HUES6 (cell line): Measurements from ENCODE around the gene EXOG.

Source experiments
- H3K27ac ChIP-seq: 2 replicates; pipeline ENCODE4 v1.7.0; 2013; ENCODE audit warnings: low read depth, mild to moderate bottlenecking, low read length, inconsistent platforms
- H3K27me3 ChIP-seq: 2 replicates; pipeline ENCODE4 v1.6.1; 2013; ENCODE audit warnings: low read length; ENCODE audit not compliant: control insufficient read depth, insufficient read depth
- H3K36me3 ChIP-seq: 2 replicates; pipeline ENCODE4 v1.6.1; 2013; ENCODE audit warnings: low read length; ENCODE audit not compliant: control insufficient read depth, insufficient read depth
- H3K4me1 ChIP-seq: 2 replicates; pipeline ENCODE4 v1.6.1; 2013; ENCODE audit warnings: low read length; ENCODE audit not compliant: control insufficient read depth, insufficient read depth
- H3K4me3 ChIP-seq: 2 replicates; pipeline ENCODE4 v1.5.1; 2013; ENCODE audit warnings: low read depth, low read length
- H3K9ac ChIP-seq: one replicate; pipeline ENCODE4 v1.6.1; 2013; ENCODE audit warnings: mild to moderate bottlenecking, low read length
- H3K9me3 ChIP-seq: 2 replicates; pipeline ENCODE4 v1.6.1; 2013; ENCODE audit warnings: low read depth, low read length; ENCODE audit not compliant: control insufficient read depth, insufficient read depth

EXOG gene

GRCh38 chr3:38475716-38476115 lies 20.4 kb upstream of the EXOG start:
- no peaks in the 10 kb centered on the region; the same call in 1 of the 2 replicates for H3K4me1 ChIP-seq
- no peak overlapping the region for H3K27ac ChIP-seq
- H3K4me3 ChIP-seq = no peak overlapping the region
- peaks cover 38% of the 10 kb centered on the region for H3K36me3 ChIP-seq
- H3K27me3 ChIP-seq = no peaks in the 10 kb centered on the region
- no peaks in the 10 kb centered on the region for H3K9me3 ChIP-seq
- H3K9ac ChIP-seq = no peak overlapping the region

DNA sequence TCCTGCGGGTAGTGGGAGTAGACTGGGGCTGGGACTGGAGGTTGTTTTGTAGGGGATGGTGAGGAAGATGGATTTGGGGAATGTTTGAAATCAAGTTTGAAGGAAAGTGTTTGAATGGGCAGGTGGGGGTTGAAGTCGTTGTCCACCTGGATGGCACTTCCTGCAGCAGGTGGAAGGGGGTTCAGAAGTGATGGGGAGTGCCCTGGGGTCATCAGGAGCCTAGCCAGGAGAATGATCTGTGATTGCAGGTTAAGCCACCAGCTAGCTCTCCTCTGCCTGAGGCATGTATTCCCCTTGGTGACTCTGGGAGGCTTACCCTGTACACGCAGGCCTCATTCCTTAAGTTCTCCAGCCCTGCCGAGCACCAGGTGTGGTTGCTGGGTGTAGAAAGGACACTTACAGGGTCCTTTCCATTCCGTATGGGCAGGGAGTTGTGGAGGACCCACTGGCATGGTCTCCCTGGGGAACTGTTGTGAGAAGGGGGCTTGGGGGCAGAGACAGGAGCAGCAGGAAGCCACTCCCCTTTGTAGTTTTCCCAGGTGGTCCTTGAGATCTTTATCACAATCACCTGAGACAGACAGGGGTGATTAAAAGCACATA lies 19.9 kb upstream of the EXOG start:
- Histone ChIP-seq H3K27me3 (no peaks in the 10 kb centered on the region), H3K4me1 (no peaks in the 10 kb centered on the region; the same call in 1 of the 2 replicates), H3K27ac (no peak overlapping the region), H3K36me3 (peaks cover 43% of the 10 kb centered on the region), H3K4me3 (no peak overlapping the region), H3K9ac (no peak overlapping the region), H3K9me3 (no peaks in the 10 kb centered on the region)

- H3K4me1 ChIP-seq = no peaks in the 10 kb centered on the region; the same call in 1 of the 2 replicates
Measured at GRCh38 chr3:38477057-38477820, 18.9 kb upstream of the EXOG start.

DNA sequence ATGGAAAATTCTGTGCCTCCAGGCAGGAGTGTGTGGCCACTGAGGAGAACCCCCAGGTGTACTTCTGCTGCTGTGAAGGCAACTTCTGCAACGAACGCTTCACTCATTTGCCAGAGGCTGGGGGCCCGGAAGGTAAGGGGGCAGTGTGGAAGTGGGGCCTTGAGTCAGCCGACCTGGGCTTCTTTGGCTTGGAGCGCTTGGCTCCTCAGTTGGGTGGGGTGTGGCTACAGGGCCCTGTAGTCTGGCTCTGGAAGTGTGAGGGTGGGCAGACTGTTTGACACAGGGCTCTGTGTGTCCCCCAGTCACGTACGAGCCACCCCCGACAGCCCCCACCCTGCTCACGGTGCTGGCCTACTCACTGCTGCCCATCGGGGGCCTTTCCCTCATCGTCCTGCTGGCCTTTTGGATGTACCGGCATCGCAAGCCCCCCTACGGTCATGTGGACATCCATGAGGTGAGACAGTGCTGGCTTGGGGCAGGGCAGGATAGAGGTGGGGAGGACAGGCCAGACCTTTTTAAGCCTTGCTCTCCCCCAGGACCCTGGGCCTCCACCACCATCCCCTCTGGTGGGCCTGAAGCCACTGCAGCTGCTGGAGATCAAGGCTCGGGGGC lies 18.2 kb upstream of the EXOG start:
- Histone ChIP-seq H3K4me3 (no peak overlapping the region), H3K4me1 (no peaks in the 10 kb centered on the region; the same call in 1 of the 2 replicates), H3K27me3 (no peaks in the 10 kb centered on the region), H3K9me3 (no peaks in the 10 kb centered on the region), H3K9ac (no peak overlapping the region), H3K27ac (no peak overlapping the region), H3K36me3 (peaks cover 60% of the 10 kb centered on the region)

More at GRCh38 chr3:38477057-38477820, 18.9 kb upstream of the EXOG start:
- no peak overlapping the region for H3K27ac ChIP-seq
- H3K9ac ChIP-seq = no peak overlapping the region
- H3K27me3 ChIP-seq = no peaks in the 10 kb centered on the region
- peaks cover 53% of the 10 kb centered on the region for H3K36me3 ChIP-seq
- H3K9me3 ChIP-seq = no peaks in the 10 kb centered on the region
- H3K4me3 ChIP-seq = no peak overlapping the region

DNA sequence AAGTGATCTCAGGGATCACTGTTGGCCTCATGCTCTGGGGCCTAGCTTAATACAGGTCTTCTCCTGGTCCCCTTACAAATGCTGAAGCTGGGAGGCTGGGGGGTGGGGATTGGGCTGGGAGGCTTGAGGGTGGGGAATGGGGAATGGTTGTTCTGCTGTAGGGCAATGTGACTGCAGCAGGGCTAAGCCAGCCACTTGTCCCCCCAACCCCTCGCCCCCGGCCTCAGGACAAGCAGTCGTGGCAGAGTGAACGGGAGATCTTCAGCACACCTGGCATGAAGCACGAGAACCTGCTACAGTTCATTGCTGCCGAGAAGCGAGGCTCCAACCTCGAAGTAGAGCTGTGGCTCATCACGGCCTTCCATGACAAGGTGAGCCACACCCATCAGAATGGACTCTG lies 17.2 kb upstream of the EXOG start:
- Histone ChIP-seq H3K36me3 (peaks cover 69% of the 10 kb centered on the region), H3K4me1 (no peaks in the 10 kb centered on the region), H3K9ac (no peak overlapping the region), H3K27me3 (no peaks in the 10 kb centered on the region), H3K27ac (no peak overlapping the region), H3K9me3 (no peaks in the 10 kb centered on the region), H3K4me3 (no peak overlapping the region)

- peaks cover 75% of the 10 kb centered on the region for H3K36me3 ChIP-seq
- H3K27ac ChIP-seq = no peak overlapping the region
- no peaks in the 10 kb centered on the region for H3K4me1 ChIP-seq
- H3K9ac ChIP-seq = no peak overlapping the region
- H3K27me3 ChIP-seq = no peaks in the 10 kb centered on the region
- H3K4me3 ChIP-seq = no peak overlapping the region
- H3K9me3 ChIP-seq = no peaks in the 10 kb centered on the region
Measured at GRCh38 chr3:38479431-38480092, 16.6 kb upstream of the EXOG start.

- H3K9ac ChIP-seq = no peak overlapping the region
- H3K27ac ChIP-seq = no peak overlapping the region
- no peaks in the 10 kb centered on the region for H3K4me1 ChIP-seq
- no peak overlapping the region for H3K4me3 ChIP-seq
- H3K36me3 ChIP-seq = peaks cover 76% of the 10 kb centered on the region
- H3K27me3 ChIP-seq = no peaks in the 10 kb centered on the region
- H3K9me3 ChIP-seq = no peaks in the 10 kb centered on the region
Measured at GRCh38 chr3:38480093-38480445, 16.1 kb upstream of the EXOG start.

DNA sequence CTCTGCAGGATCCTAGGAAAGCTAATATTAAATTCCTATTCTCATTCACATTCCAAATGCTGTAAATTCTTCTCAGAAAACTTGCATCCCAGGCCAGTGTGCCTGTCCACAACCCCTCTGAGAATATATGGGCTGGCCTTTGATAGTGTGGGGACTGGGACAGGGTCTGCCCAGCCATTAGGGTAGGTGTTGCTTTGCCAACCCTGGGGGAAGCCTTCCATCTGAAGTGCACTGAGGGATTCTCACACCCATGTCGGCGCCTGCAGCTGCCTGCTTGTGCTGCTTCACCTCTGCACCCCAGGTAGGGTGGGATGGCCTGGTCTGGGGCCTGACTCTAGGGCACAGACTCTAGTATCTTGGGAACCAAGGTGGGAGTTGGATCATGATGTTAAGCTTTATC lies 15.2 kb upstream of the EXOG start:
- Histone ChIP-seq H3K9me3 (no peaks in the 10 kb centered on the region), H3K36me3 (peaks cover 79% of the 10 kb centered on the region)

GRCh38 chr3:38482951-38483350 lies 13.2 kb upstream of the EXOG start:
- Histone ChIP-seq H3K36me3 (peaks cover 74% of the 10 kb centered on the region), H3K27ac (no peak overlapping the region), H3K4me1 (no peaks in the 10 kb centered on the region), H3K27me3 (no peaks in the 10 kb centered on the region), H3K9ac (no peak overlapping the region), H3K9me3 (no peaks in the 10 kb centered on the region), H3K4me3 (no peak overlapping the region)

More for the DNA sequence above, 15.2 kb upstream of the EXOG start:
- Histone ChIP-seq H3K27me3 (no peaks in the 10 kb centered on the region), H3K4me3 (no peak overlapping the region), H3K4me1 (no peaks in the 10 kb centered on the region), H3K27ac (no peak overlapping the region), H3K9ac (no peak overlapping the region)

DNA sequence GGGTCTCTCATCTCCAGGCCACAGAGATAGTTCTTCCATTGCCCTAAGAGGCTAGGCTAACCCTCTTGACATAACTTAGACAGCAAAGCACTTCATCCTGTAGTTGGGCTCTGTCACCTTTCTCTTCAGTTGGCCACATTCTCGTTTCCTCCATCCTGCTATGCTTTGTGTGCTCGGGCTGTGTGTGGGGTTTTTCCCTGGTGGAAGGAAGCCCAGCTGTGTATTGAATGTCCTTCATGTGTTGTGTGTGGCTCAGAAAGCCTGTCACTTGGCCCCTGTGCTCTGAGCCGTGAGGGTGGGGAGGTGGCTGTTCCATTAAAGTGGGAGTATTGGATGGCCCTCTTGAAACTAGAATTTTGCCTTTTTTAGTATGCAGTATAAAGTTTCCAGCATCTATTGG lies 8.8 kb upstream of the EXOG start:
- H3K27ac ChIP-seq = no peak overlapping the region
- no peak overlapping the region for H3K4me3 ChIP-seq
- H3K9me3 ChIP-seq = no peaks in the 10 kb centered on the region
- H3K36me3 ChIP-seq = peaks cover 31% of the 10 kb centered on the region
- H3K4me1 ChIP-seq = no peaks in the 10 kb centered on the region
- H3K27me3 ChIP-seq = no peaks in the 10 kb centered on the region
- no peak overlapping the region for H3K9ac ChIP-seq

DNA sequence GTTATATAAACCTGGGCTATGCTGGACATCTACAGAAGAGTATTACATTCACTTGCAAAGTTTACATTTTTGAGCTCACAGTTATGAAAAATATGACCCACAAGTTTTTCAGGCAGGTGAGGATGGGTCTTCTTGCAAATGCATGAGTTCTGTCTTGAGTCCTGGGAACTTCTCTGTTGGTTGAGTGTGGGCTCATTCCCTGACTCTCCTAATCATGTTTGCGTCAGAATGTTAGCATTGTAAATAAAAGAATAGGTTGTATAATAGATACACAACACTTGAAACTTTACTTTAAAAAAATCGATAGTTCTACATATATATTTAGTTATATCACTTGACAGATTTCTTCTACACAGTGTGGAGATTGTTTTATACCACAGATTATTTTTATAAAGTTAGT lies 7.2 kb upstream of the EXOG start:
- H3K36me3 ChIP-seq = peaks cover 16% of the 10 kb centered on the region
- no peaks in the 10 kb centered on the region for H3K27me3 ChIP-seq
- H3K4me1 ChIP-seq = no peaks in the 10 kb centered on the region
- H3K9ac ChIP-seq = no peak overlapping the region
- no peaks in the 10 kb centered on the region for H3K9me3 ChIP-seq
- H3K27ac ChIP-seq = no peak overlapping the region
- no peak overlapping the region for H3K4me3 ChIP-seq
